Activated CD8-positive, alpha-beta memory T cell treated with anti-CD3 and anti-CD28 coated beads for 1 hour (primary cell): ENCODE results near the gene SIPA1L3.
"Not testable (repeated sequence)": the region's sequence is repeated elsewhere in the genome, so short reads cannot be mapped to it uniquely, and the experiment has no call there.

ENCODE experiments used
- DNase-seq, 2 donors: peaks; one replicate each; pipeline ENCODE4 v3.0.0-alpha.2; 2020; ENCODE audit warnings: low read depth in 1 of 2; ENCODE audit errors: extremely low read depth in 1 of 2

SIPA1L3 gene, protein sequence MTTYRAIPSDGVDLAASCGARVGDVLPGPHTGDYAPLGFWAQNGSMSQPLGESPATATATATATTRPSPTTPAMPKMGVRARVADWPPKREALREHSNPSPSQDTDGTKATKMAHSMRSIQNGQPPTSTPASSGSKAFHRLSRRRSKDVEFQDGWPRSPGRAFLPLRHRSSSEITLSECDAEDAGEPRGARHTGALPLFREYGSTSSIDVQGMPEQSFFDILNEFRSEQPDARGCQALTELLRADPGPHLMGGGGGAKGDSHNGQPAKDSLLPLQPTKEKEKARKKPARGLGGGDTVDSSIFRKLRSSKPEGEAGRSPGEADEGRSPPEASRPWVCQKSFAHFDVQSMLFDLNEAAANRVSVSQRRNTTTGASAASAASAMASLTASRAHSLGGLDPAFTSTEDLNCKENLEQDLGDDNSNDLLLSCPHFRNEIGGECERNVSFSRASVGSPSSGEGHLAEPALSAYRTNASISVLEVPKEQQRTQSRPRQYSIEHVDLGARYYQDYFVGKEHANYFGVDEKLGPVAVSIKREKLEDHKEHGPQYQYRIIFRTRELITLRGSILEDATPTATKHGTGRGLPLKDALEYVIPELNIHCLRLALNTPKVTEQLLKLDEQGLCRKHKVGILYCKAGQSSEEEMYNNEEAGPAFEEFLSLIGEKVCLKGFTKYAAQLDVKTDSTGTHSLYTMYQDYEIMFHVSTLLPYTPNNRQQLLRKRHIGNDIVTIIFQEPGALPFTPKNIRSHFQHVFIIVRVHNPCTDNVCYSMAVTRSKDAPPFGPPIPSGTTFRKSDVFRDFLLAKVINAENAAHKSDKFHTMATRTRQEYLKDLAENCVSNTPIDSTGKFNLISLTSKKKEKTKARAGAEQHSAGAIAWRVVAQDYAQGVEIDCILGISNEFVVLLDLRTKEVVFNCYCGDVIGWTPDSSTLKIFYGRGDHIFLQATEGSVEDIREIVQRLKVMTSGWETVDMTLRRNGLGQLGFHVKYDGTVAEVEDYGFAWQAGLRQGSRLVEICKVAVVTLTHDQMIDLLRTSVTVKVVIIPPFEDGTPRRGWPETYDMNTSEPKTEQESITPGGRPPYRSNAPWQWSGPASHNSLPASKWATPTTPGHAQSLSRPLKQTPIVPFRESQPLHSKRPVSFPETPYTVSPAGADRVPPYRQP (N-terminal part only)

GRCh38 chr19:37906869-37907734 is at the start of gene SIPA1L3:
Gene SIPA1L3, plus strand, starts transcription at chr19:37907208. Its CDS starts 174,358 bp downstream, at chr19:38081566.
- DNase-seq: peak; percentile 78 to 89

DNA sequence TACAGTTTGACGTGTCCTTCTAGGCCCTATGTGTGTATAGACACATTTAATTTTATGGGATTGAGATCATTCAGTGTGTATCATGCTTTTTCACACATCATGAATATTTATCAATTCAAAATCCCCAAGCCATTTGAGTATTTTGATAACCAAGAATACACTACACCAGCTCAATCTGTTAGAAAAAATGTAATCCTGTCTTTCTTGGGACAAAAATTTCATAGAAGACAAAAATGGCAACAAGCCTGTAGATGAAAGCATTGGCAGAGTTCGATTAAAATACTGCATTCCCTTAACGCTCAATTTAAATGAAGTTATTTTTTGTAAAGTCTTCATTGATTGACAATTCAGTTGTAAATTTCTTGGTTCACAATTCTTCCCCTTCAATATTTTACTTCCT is 42.5 kb upstream of the SIPA1L3 start:
- DNase-seq: no peak

GRCh38 chr19:37865930-37866329 is 41.1 kb upstream of the SIPA1L3 start:
- not testable (repeated sequence) for DNase-seq

DNA sequence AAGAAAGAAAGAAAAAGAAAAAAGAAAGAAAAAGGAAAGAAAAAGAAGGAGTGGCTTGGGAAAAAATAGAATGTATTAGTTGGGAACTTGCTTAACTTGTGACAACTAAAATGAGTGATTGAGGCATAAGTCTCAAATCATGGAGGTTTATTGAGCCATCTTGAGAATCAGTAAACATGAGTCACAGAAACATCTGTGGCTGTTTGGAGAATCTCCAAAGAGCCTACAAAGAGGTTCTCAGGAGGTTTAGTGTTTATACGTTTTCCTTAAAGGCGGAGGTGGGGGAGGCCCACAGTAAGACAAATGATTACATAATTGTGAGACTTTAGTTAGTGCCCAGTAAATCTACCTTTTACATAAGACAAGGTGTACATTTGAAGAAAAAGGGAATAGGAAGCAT is 39.2 kb upstream of the SIPA1L3 start:
- no peak for DNase-seq

- DNase-seq: no peak
These were observed 37.2 kb upstream of the SIPA1L3 start for GRCh38 chr19:37869766-37870340.

GRCh38 chr19:37872383-37872782 is 34.6 kb upstream of the SIPA1L3 start:
- no peak for DNase-seq

- no peak for DNase-seq
These were observed 32.2 kb upstream of the SIPA1L3 start for GRCh38 chr19:37874784-37875183.

DNA sequence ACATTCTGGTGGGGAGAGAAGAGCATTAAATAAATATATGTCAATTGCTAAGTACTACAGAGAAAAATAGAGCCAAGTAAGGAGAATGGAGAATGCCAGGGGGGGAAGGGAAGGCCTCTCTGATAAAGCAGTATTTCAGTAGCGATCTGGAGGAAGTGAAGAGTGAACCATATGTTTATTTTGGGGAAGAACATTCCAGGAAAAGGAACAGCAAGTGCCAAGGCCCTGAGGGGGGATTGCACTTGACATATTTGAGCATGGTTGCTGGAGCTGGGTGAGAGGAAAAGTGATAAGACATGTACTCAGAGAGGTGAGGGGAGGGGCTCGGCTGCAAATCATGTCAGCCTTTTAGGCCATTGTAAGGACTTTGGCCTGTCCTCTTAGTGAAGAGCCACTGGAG is 31.0 kb upstream of the SIPA1L3 start:
- DNase-seq: no peak

- DNase-seq: no peak
These were observed 29.9 kb upstream of the SIPA1L3 start for GRCh38 chr19:37877147-37877546.

- DNase-seq: no peak
These were observed 21.6 kb upstream of the SIPA1L3 start for GRCh38 chr19:37885392-37885791.

GRCh38 chr19:37886571-37886970 is 20.4 kb upstream of the SIPA1L3 start:
- DNase-seq: no peak

DNA sequence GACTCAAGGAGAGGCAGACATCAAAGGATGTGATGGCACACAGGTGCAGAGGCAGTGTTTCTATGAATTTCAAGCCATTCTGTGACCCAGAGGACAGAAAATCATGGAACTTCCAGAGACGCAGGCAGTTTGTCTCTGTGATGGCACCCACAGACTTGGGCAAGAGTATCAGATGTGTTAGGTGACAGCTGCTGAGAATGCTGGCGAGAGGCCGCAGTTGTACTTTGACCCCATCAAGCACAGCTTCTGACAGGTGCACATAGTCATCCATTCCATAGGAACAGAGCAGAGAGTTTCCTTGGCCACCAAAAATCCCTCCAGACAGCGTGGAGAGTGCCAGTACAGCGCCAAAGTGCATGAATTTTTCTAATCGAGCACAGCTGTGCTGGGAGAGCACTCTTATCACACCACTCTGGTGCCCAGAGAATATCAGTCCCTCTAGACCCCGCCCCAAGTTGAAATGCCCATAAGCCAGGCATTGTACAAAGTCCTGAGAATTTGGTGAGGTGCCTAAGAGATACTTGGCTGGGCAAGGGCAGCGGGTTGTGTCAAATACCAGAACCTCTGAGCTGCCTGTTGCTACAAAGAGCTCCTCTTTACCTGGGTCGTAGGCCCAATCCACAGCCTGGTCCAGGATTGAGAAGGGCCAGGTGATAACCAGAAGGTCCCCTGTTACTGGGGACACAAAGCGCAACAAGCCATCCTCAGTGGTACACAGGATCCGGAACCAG is 13.0 kb upstream of the SIPA1L3 start:
- no peak for DNase-seq

DNA sequence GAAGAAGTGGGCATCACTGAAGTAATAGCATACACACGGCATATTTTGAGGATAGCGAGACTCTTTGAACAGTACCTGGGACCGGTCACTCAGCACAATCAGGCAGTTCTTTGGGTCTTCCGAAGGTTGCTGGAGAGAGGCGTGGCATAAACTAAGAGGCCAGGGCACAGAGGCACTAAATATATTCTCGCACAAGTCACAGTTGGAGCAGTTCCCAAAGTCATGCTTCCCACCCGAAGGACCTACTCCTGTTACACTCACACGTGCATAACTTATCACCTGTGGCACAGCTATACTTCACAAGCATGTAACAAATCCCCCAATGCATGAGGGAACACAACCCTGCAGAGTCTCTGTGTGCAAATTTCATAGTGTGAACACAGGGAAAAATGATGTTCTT is 10.8 kb upstream of the SIPA1L3 start:
- DNase-seq: no peak

GRCh38 chr19:37899453-37899852 is 7.6 kb upstream of the SIPA1L3 start:
- DNase-seq: no peak

DNA sequence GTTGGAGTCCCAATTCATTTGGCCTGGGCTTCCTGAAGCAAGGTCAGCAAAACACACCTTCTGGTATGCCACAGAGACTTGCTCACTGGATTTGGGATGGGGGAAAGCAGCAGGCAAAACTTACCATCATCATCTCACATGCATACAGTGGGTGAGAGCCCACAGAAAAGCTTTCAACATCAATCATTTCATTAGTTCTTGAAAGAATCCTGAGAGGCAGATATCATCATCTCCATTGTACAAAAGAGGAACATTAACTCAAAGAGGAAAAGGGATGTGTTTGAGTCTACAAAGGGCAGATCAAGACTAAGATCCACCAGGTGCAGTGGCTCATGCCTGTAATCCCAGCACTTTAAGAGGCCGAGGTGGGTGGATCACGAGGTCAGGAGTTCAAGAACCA is 7.0 kb upstream of the SIPA1L3 start:
- DNase-seq: no peak

GRCh38 chr19:37902668-37903067 is 4.3 kb upstream of the SIPA1L3 start:
- DNase-seq: peak; percentile 54 to 74

DNA sequence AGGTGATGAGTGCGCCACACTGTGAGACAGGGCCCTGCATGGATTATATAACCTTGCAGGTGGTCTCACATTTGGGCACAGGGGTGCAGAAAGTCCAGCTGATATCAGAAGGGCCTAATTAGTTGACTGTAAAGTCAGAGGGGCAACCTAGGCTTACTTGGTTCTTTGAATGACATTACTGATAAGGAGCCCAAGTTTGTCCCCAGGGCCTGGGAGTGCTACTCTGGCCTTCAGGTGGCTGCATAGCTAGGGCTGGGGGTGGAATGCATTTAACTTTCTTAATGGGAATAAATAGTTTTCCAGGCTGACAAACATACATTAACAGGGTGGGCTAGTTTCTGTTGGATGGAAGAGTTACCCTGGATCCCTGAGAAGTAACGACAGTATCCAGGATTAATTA is 3.9 kb upstream of the SIPA1L3 start:
- DNase-seq: no peak

DNA sequence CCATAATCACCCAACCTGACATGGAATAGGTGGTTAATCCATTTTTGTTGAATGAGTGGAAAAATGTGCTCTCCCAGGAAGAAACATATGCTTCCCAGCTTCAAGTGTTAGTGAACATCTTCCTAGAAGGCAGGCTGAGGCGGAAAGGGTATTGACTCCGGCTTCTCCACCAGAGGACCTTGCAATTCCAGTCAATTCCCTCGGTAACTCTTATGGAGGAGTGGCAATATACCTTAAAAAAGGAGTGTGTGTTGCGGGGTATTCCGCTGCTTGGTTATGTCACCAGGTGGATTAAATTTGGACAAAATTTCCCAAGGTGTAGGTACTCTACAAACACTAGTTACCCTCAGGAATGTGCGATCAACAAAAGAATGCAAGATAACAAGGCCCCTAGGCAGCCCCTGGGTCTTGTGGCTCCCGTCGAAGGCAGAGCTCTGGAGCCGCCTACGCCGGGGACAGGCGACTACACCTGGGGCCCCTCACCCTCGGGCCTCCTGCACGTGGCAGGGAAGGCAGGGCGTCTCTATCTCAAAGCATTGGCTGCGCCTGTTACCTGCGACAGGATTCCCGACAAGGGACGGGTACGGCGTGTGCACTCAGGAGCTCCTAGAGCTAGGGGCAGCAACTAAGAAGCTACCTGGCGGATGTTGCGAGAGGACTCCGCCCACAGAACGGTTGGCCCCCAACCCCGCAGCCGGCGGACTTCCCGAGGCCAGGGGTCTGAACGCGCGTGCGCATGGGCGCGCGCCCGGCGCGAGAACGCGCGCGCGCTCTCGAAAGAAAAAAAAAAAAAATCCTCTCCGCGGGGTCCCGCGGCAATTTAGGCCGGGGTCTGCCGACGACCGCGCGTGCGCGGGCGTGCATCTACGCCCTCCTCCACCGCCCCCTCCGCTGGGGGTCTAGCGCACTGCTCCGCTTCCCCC is 801 bp upstream of the SIPA1L3 start, which contains the start of gene WDR87:
WDR87 (minus strand) TSS at position 649 of the 923 bp plus-strand sequence. CDS start 8,355 bp downstream, outside the sequence.
- peak in 1 of 2 donors; percentile 12 for DNase-seq
